ENCODE data around the gene VCL.

- TF ChIP-seq CTCF (IDR thresholded peaks at IDR 0.05; ENCODE audit: poor library complexity, severe bottlenecking) (no peak), SMC3 (conservative IDR thresholded peaks at IDR 0.05; ENCODE audit: poor library complexity) (no peak), POLR2AphosphoS5 (IDR thresholded peaks at IDR 0.05) (no peak), TAF1 (IDR thresholded peaks at IDR 0.05; ENCODE audit: low read depth) (no peak), EZH2 (IDR thresholded peaks at IDR 0.05; ENCODE audit: borderline replicate concordance, insufficient read depth, low read length, poor library complexity, severe bottlenecking) (no peak)
Observed at GRCh38 chr10:74113546-74113945, 115.6 kb downstream of the VCL start.
